Kidney tubule cell (primary cell): Measurements from ENCODE around the gene HK1.
"Not testable (repeated sequence)": the region's sequence is repeated elsewhere in the genome, so short reads cannot be mapped to it uniquely, and the experiment has no call there.

Source experiments
- DNase-seq: peaks from one replicate; pipeline ENCODE4 v3.0.0-alpha.2; 2018; ENCODE audit warnings: low spot score

The HK1 gene

GRCh38 chr10:69254877-69255276, 23.4 kb upstream of the HK1 start:
- DNase-seq: no peak

DNA sequence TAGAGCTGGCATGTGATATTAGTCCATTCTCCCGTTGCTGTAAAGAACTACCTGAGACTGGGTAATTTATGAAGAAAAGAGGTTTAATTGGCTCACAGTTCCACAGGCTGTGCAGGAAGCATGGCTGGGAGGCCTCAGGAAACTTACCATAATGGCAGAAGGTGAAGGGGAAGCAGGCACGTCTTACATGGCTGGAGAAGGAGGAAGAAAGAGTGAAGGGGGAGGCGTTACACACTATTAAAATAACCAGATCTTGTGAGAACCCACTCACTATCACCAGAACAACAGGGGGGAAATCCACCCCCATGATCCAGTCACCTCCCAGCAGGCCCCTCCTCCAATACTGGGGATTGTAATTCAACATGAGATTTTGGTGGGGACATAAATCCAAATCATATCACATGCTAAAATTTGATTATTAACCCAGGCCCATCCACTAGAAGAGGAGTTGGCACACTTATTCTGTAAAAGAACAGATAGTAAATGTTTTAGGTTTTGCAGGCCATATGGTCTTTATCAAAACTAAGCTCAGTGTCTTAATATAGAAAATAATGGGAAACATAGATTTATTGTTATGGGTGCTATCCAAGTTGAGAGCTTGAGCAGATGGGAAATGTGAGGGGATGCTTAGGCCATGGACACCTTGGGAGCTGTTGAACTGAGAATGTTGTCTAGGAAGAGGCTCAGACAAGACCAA, 18.6 kb upstream of the HK1 start:
- DNase-seq: no peak

DNA sequence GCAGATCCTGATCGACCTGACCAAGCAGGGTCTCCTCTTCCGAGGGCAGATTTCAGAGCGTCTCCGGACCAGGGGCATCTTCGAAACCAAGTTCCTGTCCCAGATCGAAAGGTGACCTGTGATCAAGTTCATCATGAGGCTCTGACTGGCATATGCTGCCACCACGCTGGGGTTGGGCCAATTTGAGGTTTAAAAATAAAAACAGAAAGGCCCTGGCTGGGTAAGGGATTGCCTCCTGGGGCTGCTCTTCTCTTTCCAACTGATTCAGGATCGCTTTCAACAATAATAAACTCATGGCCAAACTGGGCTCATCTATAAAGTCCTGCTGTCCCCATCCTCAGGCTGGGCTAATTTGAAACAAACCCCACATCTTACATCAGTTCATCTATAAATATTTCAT, 17.1 kb upstream of the HK1 start:
- no peak for DNase-seq

GRCh38 chr10:69262292-69262751, 16.0 kb upstream of the HK1 start:
- DNase-seq: no peak

GRCh38 chr10:69265521-69265920, 12.8 kb upstream of the HK1 start:
- DNase-seq: no peak

- DNase-seq: no peak
Observed at GRCh38 chr10:69268761-69269416, 9.4 kb upstream of the HK1 start.

GRCh38 chr10:69269761-69270160, 8.5 kb upstream of the HK1 start:
- no peak for DNase-seq

GRCh38 chr10:69270990-69271389, 7.3 kb upstream of the HK1 start:
- no peak for DNase-seq

DNA sequence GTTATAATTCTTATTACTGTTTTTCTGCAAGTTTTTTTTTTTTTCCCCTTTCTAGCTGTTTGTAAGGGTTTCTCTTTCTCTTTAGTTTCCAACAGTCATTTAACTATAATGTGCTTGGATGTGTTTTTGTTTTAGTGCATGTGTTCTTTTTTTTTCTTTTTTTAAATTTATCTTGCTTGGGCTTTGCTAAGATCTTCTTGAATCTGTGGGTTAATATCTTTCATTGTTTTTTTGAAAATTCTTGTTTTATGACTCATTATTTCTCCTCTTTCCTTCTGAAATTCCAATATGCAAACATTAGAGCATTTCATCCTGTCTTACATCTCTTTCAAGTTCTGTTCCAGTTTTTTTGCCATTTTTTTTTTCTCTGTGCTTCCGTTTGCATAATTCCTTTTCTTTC, 5.7 kb upstream of the HK1 start:
- no peak for DNase-seq

DNA sequence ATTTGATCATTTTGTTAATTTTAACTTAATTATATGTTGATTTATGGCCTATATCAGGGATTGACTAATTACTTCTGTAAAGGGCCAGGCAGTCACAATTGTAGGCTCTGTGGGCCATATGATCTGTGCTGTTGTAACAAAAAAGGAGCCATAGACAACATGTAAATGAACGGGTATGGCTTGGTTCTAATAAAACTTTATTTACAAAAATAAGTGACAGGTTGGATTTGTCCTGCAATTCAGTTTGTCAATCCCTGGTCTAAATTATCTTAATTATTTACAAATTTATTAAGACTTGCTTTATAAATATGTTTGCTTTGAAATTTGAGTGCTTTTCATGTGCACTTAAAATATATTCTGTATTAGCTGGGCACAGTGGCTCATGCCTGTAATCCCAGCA, 2.9 kb upstream of the HK1 start:
- no peak for DNase-seq

GRCh38 chr10:69276503-69276902, 1.8 kb upstream of the HK1 start:
- DNase-seq: no peak

- DNase-seq: no peak
Observed at GRCh38 chr10:69279110-69279509, 814 bp downstream of the HK1 start.

DNA sequence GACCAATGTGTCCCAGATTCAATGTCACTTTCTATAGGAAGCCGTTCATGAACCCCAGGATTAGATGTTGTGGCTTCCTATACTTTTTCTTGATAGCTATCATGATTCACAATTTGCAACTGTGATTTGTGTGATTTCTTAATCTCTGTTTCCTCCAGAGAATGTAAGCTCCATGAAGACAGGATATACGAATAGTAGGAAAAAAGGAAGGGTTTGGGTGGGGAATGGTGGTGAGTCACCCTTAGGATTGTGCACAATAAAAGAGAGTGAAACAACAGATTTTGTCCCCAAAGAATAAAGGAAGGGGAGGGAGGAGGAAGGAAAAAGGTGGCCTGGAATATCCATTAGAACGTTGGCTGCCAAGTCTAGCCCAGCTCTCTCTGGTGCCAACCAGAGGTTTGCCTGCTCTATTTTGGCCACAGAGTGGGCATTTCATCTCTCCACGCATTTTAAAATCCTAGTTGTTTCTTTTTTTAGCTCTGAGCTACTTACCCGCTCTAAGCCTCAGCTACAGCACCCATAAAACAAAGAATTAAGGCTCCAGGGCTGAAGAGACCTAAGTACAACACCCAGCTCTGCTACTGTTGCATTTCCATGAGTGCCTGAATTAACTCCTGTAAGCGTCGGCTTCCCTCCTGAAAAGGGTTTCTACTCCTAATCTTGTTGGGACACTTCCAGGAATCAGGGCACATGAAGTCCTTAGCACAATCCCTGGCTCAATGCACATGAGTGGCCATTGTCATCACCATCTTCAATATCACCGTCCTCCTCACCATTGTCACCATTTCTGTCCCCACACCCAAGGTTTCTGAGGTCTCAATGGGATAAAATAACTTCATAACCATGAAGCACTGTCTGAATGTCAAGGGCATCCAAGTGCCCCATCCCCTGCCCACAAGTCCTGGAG, 3.5 kb downstream of the HK1 start:
- DNase-seq: no peak

DNA sequence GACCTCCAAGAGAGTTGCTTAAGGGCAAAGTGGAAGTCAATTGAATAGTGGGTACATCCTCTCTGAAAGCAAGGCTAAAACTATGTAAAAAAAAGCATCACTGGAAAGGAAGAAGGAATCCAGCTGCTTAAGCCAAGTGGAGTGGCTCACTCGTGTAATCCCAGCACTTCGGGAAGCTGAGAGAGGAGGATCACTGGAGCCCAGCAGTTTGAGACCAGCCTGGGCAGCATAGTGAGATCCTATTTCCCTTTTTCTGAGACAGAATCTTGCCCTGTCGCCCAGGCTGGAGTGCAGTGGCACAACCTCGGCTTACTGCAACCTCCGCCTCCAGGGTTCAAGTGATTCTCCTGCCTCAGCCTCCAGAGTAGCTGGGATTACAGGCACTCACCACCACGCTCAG, 6.1 kb downstream of the HK1 start:
- DNase-seq: not testable (repeated sequence)

- DNase-seq: no peak
Observed at GRCh38 chr10:69285699-69286098, 7.4 kb downstream of the HK1 start.

GRCh38 chr10:69287181-69287580, 8.9 kb downstream of the HK1 start:
- DNase-seq: no peak

GRCh38 chr10:69290993-69291392, 12.7 kb downstream of the HK1 start:
- no peak for DNase-seq

DNA sequence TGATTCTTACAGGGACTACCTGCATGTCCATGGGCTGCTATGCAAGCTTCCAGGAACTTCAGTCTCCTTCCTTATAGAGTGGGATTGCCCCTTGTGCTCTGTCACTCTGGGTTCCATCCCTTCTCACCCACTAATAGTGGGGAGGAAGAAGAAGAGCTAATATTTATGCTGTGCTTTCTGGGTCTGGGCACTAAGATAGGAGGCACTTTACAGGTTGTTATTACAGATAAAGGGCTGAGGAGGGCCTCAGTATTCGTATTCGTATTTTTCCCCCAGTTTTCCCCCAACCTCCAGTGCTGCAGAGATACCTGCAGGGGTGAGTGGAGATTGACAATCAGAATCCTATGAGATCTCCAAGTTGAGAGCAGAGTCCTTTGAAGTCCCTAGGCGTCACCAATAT, 14.2 kb downstream of the HK1 start:
- DNase-seq: no peak

GRCh38 chr10:69295027-69295636, 16.8 kb downstream of the HK1 start:
- DNase-seq: no peak

DNA sequence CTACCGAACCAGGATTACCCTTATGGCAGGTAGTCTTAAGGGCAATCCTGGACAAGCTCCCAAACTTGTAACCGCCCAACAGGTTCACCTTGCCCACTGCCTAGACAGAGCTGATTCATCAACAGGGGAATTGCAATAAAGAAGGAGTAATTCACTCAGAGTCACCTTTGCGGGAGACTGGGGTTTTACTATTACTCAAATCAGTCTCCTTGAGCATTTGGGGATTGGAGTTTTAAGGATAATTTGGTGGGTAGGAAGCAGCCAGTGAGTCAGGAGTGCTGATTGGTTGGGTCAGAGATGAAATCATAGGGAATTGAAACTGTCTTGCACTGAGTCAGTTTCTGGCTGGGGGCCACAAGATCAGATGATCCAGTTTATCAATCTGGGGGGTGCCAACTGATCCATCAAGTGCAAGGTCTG, 25.3 kb downstream of the HK1 start:
- peak; percentile 75 for DNase-seq

- DNase-seq: no peak
Observed at GRCh38 chr10:69306421-69306820, 28.1 kb downstream of the HK1 start.

DNA sequence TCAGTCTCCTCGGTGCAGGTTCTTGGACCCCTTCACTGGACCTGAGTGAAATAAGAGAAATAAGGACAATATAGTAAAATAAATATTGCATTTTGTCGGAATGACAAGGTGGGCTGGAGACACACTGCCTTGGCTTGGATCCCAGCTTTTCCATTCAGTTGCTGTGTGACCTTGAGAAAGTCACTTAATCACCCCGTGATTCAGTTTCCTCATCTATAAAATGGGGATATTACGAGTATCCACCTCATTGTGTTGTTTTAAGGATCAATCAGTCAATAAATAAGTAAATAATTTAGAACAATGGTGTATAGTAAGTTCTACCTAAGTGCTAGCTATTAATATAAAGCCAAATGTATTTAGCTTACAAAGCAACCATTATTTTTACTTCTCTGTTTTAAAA, 29.1 kb downstream of the HK1 start:
- DNase-seq: no peak
